Astrocyte (in vitro differentiated cells and primary cell): ENCODE data around the gene SLBP.

ENCODE experiments used
- CTCF ChIP-seq: IDR thresholded peaks from 2 replicates; pipeline ENCODE4 v1.5.1; 2011; ENCODE audit warnings: low read depth, mild to moderate bottlenecking, inconsistent platforms, low read length, moderate library complexity; ENCODE audit not compliant: insufficient read depth
- EZH2 ChIP-seq: IDR thresholded peaks from 2 replicates; pipeline ENCODE4 v1.6.1; 2012; ENCODE audit warnings: mild to moderate bottlenecking, low read length, inconsistent platforms; ENCODE audit not compliant: insufficient read depth

DNA sequence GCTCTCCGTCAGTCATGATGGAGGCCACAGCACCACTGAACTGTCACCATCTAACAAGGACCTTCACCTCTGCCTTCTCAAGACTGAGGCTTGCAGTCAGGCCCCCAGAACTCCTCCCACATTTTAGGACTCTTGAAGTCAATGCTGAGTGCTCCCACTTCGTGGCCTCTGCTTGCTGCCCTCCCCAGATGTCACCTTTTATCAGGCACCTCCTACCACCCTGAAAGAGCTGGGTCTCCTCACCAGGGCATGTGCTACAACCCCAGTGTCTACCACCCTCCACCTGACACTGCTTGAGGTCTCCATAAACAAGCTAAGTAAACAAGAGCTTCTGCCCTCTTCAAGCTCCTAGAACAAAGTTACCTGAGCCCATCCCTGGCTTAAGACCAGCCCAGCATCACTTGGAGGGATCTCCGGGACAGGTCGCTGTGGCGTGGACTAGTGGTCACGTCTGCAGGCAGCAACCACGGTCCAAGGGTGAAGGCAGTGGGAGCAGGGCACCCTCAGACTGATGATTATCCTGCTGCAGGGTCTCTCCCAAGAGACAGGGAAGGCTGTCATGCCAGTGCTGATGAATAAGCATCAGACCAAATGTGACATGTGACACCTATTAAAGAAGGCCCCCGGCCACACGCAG is 20.3 kb downstream of the SLBP start:
- TF ChIP-seq CTCF (no peak), EZH2 (no peak)
